Measurements from ENCODE around the gene PNPLA3.

DNA sequence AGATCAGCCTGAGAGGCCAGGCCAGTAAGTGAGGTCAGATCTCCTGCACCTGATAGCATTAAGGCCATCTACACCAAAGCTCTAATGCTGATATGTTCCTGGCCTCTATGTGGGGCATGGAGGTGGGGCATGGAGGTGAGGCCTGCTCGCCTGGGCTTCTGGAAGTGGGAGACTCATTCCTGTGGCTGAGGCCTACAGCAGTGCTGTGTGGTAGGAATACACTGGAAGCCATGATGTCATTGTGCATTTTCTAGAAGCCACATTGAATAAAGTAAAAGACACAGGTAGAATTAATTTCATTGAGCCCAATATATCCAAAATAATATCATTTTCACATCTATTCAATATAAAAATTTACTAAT lies 2.7 kb downstream of the PNPLA3 start:
- TF ChIP-seq, protein P1, sequence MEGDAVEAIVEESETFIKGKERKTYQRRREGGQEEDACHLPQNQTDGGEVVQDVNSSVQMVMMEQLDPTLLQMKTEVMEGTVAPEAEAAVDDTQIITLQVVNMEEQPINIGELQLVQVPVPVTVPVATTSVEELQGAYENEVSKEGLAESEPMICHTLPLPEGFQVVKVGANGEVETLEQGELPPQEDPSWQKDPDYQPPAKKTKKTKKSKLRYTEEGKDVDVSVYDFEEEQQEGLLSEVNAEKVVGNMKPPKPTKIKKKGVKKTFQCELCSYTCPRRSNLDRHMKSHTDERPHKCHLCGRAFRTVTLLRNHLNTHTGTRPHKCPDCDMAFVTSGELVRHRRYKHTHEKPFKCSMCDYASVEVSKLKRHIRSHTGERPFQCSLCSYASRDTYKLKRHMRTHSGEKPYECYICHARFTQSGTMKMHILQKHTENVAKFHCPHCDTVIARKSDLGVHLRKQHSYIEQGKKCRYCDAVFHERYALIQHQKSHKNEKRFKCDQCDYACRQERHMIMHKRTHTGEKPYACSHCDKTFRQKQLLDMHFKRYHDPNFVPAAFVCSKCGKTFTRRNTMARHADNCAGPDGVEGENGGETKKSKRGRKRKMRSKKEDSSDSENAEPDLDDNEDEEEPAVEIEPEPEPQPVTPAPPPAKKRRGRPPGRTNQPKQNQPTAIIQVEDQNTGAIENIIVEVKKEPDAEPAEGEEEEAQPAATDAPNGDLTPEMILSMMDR (IDR thresholded peaks at IDR 0.05), result no peak
- no peak for TF ChIP-seq POLR2A (IDR thresholded peaks at IDR 0.05)

All from testis (tissue), 2 donors.